ENCODE data around the gene BNIP5. TPM values are rescaled to one million over a fixed set of nuclear protein-coding genes. Genes with fewer than 3 reads are reported as not detected.
"Not testable (repeated sequence)": the region's sequence is repeated elsewhere in the genome, so short reads cannot be mapped to it uniquely, and the experiment has no call there.

BNIP5 gene
- total RNA-seq, 1 donor from 2014 or later: not detected

GRCh38 chr6:36343109-36343680 lies 6.5 kb upstream of the BNIP5 start:
- DNase-seq (ENCODE audit: low read depth in 2 of 2): no peak

GRCh38 chr6:36340618-36341454 lies 4.1 kb upstream of the BNIP5 start:
- DNase-seq (ENCODE audit: low read depth in 2 of 2): peak; percentile 33 to 67

DNA sequence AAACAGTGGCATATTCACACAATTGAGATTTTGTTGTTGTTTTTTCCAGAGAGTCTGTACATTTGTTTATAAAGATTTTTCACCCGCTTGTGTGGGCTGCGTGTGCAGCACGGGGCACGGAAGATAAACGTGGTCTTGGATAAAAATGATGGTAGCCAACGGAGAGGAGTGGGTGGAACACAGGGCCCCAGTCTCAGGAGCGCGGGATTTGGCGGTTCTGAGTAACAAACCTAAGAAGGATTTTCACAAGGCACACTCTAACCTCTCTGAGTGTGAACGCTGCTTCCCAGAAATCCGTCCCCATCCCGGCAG lies 3.6 kb upstream of the BNIP5 start:
- no peak for DNase-seq (ENCODE audit: low read depth in 2 of 2)

DNA sequence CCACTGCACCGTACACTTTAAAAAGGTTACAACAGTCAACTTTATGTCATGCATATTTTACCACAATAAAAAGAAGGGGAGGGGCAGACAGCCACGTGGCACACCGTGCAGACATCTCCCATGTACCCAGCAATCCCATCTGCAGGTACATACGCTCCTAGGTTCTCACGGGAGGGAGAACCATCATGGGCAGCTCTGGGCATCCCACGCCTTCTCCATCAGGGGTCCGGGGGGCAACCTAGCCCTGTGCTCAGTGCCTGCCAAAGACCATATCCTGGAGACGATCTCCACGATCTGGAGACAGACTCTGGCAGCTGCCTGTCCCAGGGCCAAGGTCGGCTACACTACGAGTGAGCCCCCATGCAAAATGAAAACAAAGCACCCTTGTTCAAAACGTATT lies 2.5 kb upstream of the BNIP5 start:
- DNase-seq (ENCODE audit: low read depth in 2 of 2): no peak

GRCh38 chr6:36338223-36338622 lies 1.5 kb upstream of the BNIP5 start:
- DNase-seq (ENCODE audit: low read depth in 2 of 2): not testable (repeated sequence)

- no peak for DNase-seq (ENCODE audit: low read depth in 2 of 2)
Measured at GRCh38 chr6:36337814-36338213, 1.1 kb upstream of the BNIP5 start.

DNA sequence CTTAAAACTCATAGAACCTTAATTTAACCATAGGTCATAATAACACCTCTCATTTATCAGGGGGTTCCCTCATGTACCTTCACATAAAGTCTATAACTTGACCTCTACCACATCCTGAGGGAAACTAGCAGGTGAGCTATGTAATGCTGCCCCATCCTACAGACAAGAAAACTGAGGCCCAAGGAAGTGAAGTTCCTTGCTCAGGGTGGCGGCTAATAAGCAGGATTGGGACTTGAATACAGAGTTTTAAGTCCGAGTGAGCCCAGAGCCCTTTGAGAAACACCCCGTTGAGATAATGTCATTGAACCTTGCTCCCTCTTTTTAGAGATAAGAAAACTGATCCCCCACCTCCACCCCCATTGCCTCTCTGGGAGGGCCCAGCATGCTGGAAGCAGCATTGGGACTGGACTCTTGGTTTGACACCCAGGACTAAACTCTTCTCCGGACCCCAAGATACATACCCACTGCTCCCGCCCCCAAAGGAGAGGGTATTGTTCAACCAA lies 429 bp downstream of the BNIP5 start:
- DNase-seq (ENCODE audit: low read depth in 2 of 2): no peak

DNA sequence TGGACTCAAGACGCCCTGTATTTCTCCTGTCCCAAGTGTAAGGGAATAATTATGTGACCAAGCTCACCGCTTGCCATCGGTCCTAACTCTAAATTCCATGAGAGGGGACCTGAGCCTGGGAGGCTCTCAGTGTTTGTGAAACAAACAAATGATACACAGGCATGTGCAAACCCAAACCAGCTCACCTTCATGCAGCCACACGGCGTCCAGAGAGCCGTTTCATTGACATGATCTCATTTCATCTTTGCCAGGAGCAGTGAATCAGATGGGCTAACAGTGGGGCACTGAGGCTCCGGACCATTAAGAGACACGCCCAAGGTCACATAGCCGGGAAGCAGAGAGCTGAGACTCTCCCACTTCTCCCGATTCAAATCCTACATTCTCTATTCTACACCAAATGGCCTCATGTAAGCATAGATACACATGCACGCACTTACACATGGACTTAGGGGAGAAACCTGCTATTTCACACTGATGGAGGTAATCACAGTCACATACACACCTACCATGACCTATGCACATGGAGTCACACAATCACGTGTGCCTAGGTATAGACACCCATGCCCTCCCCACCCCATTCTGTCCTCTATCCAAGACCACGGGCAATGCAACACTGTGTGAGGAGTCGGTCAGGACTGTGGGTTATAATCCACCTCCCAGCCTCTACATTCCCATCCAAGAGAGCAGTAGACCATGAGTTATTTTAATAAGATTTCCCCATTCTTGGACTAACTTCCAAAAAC lies 1.1 kb downstream of the BNIP5 start:
- DNase-seq (ENCODE audit: low read depth in 2 of 2): no peak

GRCh38 chr6:36334832-36335459 lies 1.7 kb downstream of the BNIP5 start:
- no peak for DNase-seq (ENCODE audit: low read depth in 2 of 2)

- DNase-seq (ENCODE audit: low read depth in 2 of 2): no peak
Measured at GRCh38 chr6:36333931-36334725, 2.6 kb downstream of the BNIP5 start.

- no peak for DNase-seq (ENCODE audit: low read depth in 2 of 2)
Measured at GRCh38 chr6:36333171-36333895, 3.4 kb downstream of the BNIP5 start.

GRCh38 chr6:36331381-36331780 lies 5.3 kb downstream of the BNIP5 start:
- no peak for DNase-seq (ENCODE audit: low read depth in 2 of 2)

DNA sequence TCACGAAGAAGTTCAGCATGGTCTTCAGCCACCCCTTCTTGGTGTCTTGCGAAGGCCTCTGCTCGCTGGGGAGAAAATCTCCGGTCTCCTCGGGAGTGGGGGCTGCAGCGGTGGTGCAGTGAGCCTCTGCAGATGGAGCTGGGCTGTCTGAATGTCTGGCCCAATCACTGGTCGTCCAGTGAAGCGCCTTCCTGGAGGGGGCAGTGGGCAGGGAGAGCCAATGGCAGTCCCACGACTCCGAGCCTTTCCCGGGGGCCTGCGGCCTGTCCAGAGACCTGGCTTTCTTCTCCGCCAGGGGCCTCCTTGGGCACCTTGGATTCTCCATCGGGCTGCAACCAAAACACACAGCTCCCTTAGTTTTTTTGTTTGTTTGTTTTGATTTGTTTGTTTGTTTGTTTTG lies 6.3 kb downstream of the BNIP5 start:
- no peak for DNase-seq (ENCODE audit: low read depth in 2 of 2)

GRCh38 chr6:36329798-36330291 lies 6.8 kb downstream of the BNIP5 start:
- no peak for DNase-seq (ENCODE audit: low read depth in 2 of 2)

DNA sequence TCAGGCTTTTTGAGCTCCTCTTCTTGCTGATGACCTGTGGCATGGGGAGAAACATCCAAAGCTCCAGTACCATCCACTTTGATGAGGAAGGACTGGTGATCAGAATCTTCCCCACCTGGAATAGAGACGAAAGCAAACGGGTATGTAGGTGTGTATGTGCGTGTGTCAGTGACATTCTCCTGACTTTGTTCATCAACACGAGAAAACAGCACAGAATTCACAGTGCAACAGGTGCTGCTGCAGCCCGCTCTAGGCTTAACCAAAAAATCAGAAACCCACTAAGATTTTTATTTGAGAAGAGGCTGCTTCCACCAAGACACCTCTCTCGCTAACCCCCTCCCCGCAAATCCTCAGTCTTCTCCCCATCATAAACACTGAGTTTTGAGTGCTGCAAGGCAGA lies 8.1 kb downstream of the BNIP5 start:
- DNase-seq (ENCODE audit: low read depth in 2 of 2): no peak

DNA sequence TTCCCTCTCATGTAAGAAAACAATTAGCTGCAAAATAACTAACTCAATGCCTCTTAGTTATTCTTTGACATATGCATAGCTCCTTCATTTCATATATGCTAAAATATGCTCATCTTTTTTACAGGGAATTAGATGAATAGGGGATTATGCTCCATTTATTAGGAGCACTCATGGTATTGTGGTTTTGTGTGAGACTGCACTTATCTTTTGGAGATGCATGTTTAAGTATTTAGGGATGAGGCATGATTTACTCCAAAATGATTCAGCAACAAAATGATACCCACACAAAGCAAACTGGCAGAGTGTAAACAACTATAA lies 8.8 kb downstream of the BNIP5 start:
- no peak for DNase-seq (ENCODE audit: low read depth in 2 of 2)

- no peak for DNase-seq (ENCODE audit: low read depth in 2 of 2)
Measured at GRCh38 chr6:36327226-36327918, 9.3 kb downstream of the BNIP5 start.

GRCh38 chr6:36326356-36326995 lies 10.2 kb downstream of the BNIP5 start:
- no peak for DNase-seq (ENCODE audit: low read depth in 2 of 2)

GRCh38 chr6:36324715-36325114 lies 12.0 kb downstream of the BNIP5 start:
- no peak for DNase-seq (ENCODE audit: low read depth in 2 of 2)

All from dermis microvascular lymphatic vessel endothelial cell (primary cell).